Endodermal cell (in vitro differentiated cells): Measurements from ENCODE around the gene EFCAB10. TPM values are rescaled to one million over a fixed set of nuclear protein-coding genes. Genes with fewer than 3 reads are reported as not detected.

Experiments
- DNase-seq: peaks from one replicate; pipeline ENCODE4 v3.0.0-alpha.2; 2017
- H3K27ac ChIP-seq: 2 replicates; pipeline ENCODE4 v1.5.1; 2013; ENCODE audit warnings: mild to moderate bottlenecking, low read depth, low read length, moderate library complexity
- H3K27me3 ChIP-seq: 2 replicates; pipeline ENCODE4 v1.6.1; 2013; ENCODE audit warnings: mild to moderate bottlenecking, low read length, moderate library complexity; ENCODE audit not compliant: insufficient read depth, control insufficient read depth, poor library complexity, severe bottlenecking
- H3K36me3 ChIP-seq: 2 replicates; pipeline ENCODE4 v1.7.0; 2013; ENCODE audit warnings: mild to moderate bottlenecking, low read length, moderate library complexity; ENCODE audit not compliant: control insufficient read depth, insufficient read depth
- H3K4me1 ChIP-seq: one replicate; pipeline ENCODE4 v1.7.0; 2013; ENCODE audit warnings: low read length; ENCODE audit not compliant: control insufficient read depth, insufficient read depth
- H3K4me3 ChIP-seq: 2 replicates; pipeline ENCODE4 v1.5.1; 2013; ENCODE audit warnings: mild to moderate bottlenecking, low read length, moderate library complexity
- H3K9ac ChIP-seq: 2 replicates; pipeline ENCODE4 v1.6.1; 2013; ENCODE audit warnings: mild to moderate bottlenecking, low read length, moderate library complexity; ENCODE audit not compliant: poor library complexity, severe bottlenecking; ENCODE audit errors: extremely low read depth
- H3K9me3 ChIP-seq: 2 replicates; pipeline ENCODE4 v1.6.1; 2013; ENCODE audit warnings: mild to moderate bottlenecking, low read length, moderate library complexity; ENCODE audit not compliant: control insufficient read depth
- H3K27ac Mint-ChIP-seq: 2 replicates; pipeline ENCODE4 v1.8.0; 2020; ENCODE audit warnings: mixed read lengths
- H3K27me3 Mint-ChIP-seq: 2 replicates; pipeline ENCODE4 v1.8.0; 2021; ENCODE audit warnings: mild to moderate bottlenecking, mixed read lengths; ENCODE audit not compliant: insufficient read depth
- H3K36me3 Mint-ChIP-seq: 2 replicates; pipeline ENCODE4 v1.8.0; 2020; ENCODE audit warnings: low read depth, mixed read lengths
- H3K4me1 Mint-ChIP-seq: 2 replicates; pipeline ENCODE4 v1.8.0; 2020; ENCODE audit warnings: mixed read lengths
- H3K4me3 Mint-ChIP-seq: 2 replicates; pipeline ENCODE4 v1.8.0; 2020; ENCODE audit warnings: mild to moderate bottlenecking, moderate library complexity, mixed read lengths
- H3K9me3 Mint-ChIP-seq: 2 replicates; pipeline ENCODE4 v1.8.0; 2020; ENCODE audit warnings: mild to moderate bottlenecking, mixed read lengths
- WGBS, 2 experiments: methylation state at CpG; one replicate each; pipeline versions ENCODE4 v1.1.5 to v1.1.7; 2013; ENCODE audit warnings: missing lambda C conversion rate in 2 of 2, mixed read lengths in 1 of 2; ENCODE audit not compliant: insufficient coverage in 1 of 2, insufficient read length in 1 of 2; 5-methylcytosine and 5-hydroxymethylcytosine counted together
- total RNA-seq, 2 donors: library from RNA; stranded (reverse); fragmentation: NEBNext Ultra II Directional in 1 of 2; extraction: Animal tissue kit (Norgen Biotek cat#: 25700) in 1 of 2; gene quantifications; 2 replicates in 1 of 2; 3 replicates in 1 of 2; pipeline ENCODE4 v1.2.1, GENCODE V29; 2021
- TF ChIP-seq, protein P1 (sequence below): fragments of 200-600 bp; sonication (generic); conservative IDR thresholded peaks from 2 replicates; pipeline ENCODE4 v1.5.0; 2021; ENCODE audit warnings: antibody characterized with exemption, mild to moderate bottlenecking

Gene EFCAB10
- total RNA-seq, 2 donors from 2014 or later: 0.68 to 0.89 TPM

- no peak for DNase-seq
- peak overlapping the region; percentile 97 for H3K4me3 ChIP-seq
- H3K27ac Mint-ChIP-seq: peak overlapping the region; percentile 92
- no peaks in the 10 kb centered on the region for H3K27me3 Mint-ChIP-seq
- H3K27ac ChIP-seq: no peak overlapping the region
- H3K36me3 ChIP-seq: peaks cover 29% of the 10 kb centered on the region
- peak overlapping the region; percentile 89 for H3K9ac ChIP-seq
- peak overlapping the region; percentile 90 for H3K4me3 Mint-ChIP-seq
- no peaks in the 10 kb centered on the region for H3K4me1 ChIP-seq
- no peaks in the 10 kb centered on the region for H3K9me3 ChIP-seq
- H3K9me3 Mint-ChIP-seq: no peaks in the 10 kb centered on the region
- peaks cover 13% of the 10 kb centered on the region for H3K4me1 Mint-ChIP-seq
- H3K27me3 ChIP-seq: no peaks in the 10 kb centered on the region
- H3K36me3 Mint-ChIP-seq: peaks cover 6% of the 10 kb centered on the region
- TF ChIP-seq, protein P1, sequence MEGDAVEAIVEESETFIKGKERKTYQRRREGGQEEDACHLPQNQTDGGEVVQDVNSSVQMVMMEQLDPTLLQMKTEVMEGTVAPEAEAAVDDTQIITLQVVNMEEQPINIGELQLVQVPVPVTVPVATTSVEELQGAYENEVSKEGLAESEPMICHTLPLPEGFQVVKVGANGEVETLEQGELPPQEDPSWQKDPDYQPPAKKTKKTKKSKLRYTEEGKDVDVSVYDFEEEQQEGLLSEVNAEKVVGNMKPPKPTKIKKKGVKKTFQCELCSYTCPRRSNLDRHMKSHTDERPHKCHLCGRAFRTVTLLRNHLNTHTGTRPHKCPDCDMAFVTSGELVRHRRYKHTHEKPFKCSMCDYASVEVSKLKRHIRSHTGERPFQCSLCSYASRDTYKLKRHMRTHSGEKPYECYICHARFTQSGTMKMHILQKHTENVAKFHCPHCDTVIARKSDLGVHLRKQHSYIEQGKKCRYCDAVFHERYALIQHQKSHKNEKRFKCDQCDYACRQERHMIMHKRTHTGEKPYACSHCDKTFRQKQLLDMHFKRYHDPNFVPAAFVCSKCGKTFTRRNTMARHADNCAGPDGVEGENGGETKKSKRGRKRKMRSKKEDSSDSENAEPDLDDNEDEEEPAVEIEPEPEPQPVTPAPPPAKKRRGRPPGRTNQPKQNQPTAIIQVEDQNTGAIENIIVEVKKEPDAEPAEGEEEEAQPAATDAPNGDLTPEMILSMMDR: no peak
- WGBS, 2 experiments: 56 to 61% methylated on average over 7 to 11 of the region's 12 CpGs
Measured at GRCh38 chr7:105532709-105533460, 48.4 kb downstream of the EFCAB10 start.

DNA sequence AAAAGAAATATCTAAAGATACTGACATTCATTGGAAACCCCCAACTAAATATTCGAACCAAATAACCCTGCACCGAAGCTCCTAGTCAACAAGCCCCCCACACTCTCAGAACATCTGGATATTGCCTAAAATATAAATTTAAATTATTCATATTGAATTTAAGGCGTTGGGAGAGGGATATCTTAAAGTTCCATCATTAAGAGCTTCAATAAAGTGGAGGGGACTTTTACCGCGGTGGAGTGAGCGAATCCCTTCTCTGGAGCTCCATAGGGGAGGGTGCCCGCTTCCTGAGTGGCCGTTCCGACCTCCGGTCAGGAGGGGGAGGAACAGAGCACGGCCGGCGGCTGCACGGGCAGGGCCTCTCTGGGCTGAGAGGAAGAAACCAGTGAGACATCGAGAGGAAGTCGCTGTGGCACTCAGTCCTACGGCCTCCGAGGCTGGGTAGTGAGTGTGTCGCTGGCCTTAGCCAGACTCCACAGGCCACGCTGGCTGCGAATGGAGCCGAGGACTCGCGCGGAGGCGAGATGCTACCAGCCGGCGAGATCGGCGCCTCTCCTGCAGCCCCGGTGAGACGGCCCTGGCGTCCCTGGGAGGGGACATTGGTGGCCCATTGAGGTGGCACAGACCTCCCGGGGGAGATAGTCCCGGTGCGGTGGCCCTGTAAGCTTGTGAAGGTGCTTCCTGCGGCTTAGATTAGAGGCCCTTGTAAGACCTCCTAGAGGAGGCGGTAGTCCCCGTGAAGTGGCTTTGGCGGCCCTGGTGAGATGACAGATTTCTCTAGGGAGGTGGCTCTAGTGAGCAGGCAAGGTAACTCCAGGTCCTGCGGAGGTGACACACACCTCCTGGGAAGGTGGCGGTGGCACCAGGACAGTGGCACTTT, 49.3 kb downstream of the EFCAB10 start, which contains the start of gene RINT1:
Gene RINT1, plus strand, starts transcription at position 410 of the 880 bp plus-strand sequence. Its CDS starts 115 bp downstream, at position 525.
- peak within 1 kb of the TSS; percentile 92 for H3K27ac Mint-ChIP-seq
- TF ChIP-seq, protein P1: peak; percentile 83
- DNase-seq: peak; percentile 98
- no peaks in the 10 kb centered on the region for H3K9me3 Mint-ChIP-seq
- H3K9ac ChIP-seq: peak within 1 kb of the TSS; percentile 89
- no peaks in the 10 kb centered on the region for H3K27me3 ChIP-seq
- peaks cover 6% of the 10 kb centered on the region for H3K36me3 Mint-ChIP-seq
- no peaks in the 10 kb centered on the region for H3K4me1 ChIP-seq
- whole genome bisulfite sequencing, 2 experiments: 0 to 2% methylated on average over 19 to 42 of the region's 42 CpGs
- no peaks in the 10 kb centered on the region for H3K27me3 Mint-ChIP-seq
- peak within 1 kb of the TSS; percentile 97 for H3K4me3 ChIP-seq
- peak within 1 kb of the TSS; percentile 90 for H3K4me3 Mint-ChIP-seq
- peak within 1 kb of the TSS; percentile 24 for H3K27ac ChIP-seq
- peaks cover 22% of the 10 kb centered on the region for H3K36me3 ChIP-seq
- H3K9me3 ChIP-seq: no peaks in the 10 kb centered on the region
- H3K4me1 Mint-ChIP-seq: peaks cover 13% of the 10 kb centered on the region

- no peak for DNase-seq
- Histone ChIP-seq H3K9me3 (no peaks in the 10 kb centered on the region), H3K36me3 (peaks cover 7% of the 10 kb centered on the region), H3K27ac (no peak overlapping the region), H3K4me1 (no peaks in the 10 kb centered on the region), H3K27me3 (no peaks in the 10 kb centered on the region), H3K4me3 (no peak overlapping the region), H3K9ac (no peak overlapping the region)
- TF ChIP-seq, protein P1: no peak
- Mint-ChIP-seq H3K4me3 (no peak overlapping the region), H3K9me3 (peaks cover under 1% of the 10 kb centered on the region), H3K27ac (no peak overlapping the region), H3K27me3 (no peaks in the 10 kb centered on the region), H3K4me1 (peaks cover 13% of the 10 kb centered on the region), H3K36me3 (no peaks in the 10 kb centered on the region)
- WGBS, 2 experiments: 93% methylated on average over 20 of the region's 20 CpGs
Measured at GRCh38 chr7:105530546-105530945, 50.7 kb downstream of the EFCAB10 start.
